HG03139 (cell line): ENCODE results near the gene SLC26A3.
"Not testable (repeated sequence)": the region's sequence is repeated elsewhere in the genome, so short reads cannot be mapped to it uniquely, and the experiment has no call there.

Experiments used
- ATAC-seq: cut with Tn5 transposase; IDR thresholded peaks from one replicate; pipeline ENCODE4 v1.9.1; 2021; ENCODE audit not compliant: unreplicated experiment

The SLC26A3 gene

DNA sequence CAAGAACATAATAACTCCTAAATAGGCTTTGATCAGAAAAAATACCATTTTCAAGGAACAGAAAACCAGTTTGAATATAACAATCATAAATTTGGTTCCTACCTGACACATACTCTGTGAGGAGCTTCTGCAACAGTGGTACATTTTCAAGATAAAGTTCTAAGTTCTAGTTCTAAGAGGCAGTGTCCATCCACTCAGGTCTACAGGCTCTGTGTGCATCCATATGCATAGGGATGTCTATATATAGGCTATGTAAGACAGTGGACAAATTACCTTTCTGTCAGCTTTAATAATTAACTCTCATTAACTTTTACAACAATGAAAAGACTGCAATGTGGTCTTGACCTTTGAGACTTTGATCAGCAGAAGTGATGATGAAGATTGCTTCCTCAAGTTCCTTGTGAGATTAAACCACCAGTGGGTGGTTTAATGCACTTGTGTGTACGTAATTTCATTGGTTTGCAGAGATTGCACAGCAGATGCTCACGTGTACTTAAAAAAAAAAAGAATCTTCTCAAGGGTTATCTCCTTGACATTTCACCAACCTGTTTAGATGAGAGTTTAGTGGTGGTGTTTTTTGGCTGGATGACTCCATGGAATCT, at the start of gene SLC26A3:
Gene SLC26A3, minus strand, starts transcription at position 215 of the 602 bp plus-strand sequence. CDS start 8,714 bp downstream, outside the sequence.
- ATAC-seq, result no peak

DNA sequence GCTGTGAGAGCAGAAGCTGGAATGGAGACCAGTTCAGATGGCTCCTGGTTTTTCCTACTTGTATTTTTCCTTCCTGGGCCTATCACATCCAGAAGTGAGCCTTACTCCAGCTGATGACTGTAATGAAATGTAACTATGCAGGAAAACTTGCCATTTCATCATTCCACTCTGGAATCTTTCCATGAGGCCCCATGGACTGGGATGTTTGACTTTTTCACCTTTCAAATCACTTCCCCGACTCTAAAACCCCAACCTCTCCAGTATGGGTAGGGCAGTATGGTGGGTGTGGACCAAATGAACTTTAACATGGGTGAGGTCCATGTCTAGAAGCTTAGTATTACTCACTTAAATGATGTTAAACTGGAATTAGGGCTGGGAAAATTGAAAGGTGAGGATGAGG, 47.6 kb upstream of the SLC26A3 start:
- no peak for ATAC-seq

GRCh38 chr7:107850216-107850615, 47.2 kb upstream of the SLC26A3 start:
- ATAC-seq, result no peak

DNA sequence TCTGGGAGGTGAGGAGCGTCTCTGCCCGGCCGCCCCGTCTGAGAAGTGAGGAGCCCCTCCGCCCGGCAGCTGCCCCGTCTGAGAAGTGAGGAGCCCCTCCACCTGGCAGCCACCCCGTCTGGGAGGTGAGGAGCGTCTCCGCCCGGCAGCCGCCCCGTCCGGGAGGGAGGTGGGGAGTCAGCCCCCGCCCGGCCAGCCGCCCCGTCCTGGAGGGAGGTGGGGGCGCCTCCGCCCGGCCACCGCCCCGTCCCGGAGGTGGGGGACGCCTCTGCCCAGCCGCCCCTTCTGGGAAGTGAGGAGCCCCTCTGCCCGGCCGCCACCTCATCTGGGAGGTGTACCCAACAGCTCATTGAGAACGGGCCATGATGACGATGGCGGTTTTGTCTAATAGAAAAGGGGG, 45.2 kb upstream of the SLC26A3 start:
- ATAC-seq, result not testable (repeated sequence)

DNA sequence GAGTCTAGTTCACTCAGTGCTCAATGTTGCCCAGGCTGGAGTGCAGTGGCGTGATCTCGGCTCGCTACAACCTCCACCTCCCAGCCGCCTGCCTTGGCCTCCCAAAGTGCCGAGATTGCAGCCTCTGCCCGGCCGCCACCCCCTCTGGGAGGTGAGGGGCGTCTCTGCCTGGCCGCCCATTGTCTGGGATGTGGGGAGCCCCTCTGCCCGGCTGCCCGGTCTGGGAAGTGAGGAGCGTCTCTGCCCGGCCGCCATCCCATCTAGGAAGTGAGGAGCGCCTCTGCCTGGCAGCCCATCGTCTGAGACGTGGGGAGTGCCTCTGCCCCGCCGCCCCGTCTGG, 44.8 kb upstream of the SLC26A3 start:
- ATAC-seq, result not testable (repeated sequence)

DNA sequence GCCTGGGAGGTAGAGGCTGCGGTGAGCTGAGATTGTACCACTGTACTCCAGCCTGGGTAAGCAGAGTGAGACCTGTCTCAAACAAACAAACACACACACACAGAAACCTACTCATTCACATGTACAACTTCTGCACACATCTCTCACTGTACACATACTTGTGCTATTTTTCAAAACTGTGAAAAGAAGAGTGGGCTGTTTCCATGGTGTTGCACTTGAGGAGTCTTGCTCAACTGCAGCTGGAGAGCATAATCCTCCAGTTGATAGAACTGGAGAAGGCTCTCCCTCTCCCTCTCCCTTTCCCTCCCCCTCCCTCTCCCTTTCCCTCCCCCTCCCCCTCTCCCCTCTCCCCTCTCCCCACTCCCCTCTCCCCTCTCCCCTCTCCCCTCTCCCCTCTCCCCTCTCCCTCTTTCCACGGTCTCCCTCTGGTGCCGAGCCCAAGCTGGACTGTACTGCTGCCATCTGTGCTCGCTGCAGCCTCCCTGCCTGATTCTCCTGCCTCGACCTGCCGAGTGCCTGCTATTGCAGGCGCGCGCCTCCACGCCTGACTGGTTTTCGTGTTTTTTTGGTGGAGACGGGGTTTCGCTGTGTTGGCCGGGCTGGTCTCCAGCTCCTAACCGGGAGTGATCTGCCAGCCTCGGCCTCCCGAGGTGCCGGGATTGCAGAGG, 44.3 kb upstream of the SLC26A3 start:
- no peak for ATAC-seq

- no peak for ATAC-seq
Measured at GRCh38 chr7:107846324-107846723, 43.3 kb upstream of the SLC26A3 start.

DNA sequence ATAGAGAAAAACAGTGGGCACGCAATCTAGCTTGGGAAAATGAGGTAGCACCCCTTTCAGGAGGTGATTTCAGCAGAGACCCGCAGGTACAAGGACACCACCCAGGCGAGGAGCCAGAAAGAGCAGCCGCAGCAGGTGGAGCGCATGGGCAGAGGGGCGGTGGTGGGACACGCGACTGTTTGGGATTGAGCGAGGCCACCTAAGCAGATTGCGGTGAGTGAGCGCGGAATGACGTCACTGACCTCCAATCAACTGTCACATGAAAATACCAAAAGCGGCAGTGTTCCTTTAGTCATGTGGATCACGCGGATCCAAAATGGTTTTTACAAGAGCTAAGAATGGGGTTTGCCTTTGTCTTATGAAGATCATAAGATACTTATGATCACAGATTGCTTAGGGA, 40.2 kb upstream of the SLC26A3 start:
- ATAC-seq, result no peak

DNA sequence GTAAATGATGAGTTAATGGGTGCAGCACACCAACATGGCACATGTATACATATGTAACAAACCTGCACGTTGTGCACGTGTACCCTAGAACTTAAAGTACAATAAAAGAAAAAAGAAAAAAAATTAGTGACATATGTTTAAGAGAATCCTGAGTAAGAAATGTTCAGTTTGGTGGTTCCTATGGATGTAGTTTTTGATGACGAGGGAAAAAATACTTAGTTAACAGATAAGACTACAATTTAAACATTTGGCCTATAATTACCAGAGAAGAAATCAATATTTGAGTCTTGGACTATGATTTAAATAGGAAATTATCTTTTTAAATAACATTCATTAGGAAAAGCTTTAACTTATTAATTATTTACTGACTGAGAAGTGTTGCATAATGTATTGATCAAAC, 39.2 kb upstream of the SLC26A3 start:
- ATAC-seq, result no peak

DNA sequence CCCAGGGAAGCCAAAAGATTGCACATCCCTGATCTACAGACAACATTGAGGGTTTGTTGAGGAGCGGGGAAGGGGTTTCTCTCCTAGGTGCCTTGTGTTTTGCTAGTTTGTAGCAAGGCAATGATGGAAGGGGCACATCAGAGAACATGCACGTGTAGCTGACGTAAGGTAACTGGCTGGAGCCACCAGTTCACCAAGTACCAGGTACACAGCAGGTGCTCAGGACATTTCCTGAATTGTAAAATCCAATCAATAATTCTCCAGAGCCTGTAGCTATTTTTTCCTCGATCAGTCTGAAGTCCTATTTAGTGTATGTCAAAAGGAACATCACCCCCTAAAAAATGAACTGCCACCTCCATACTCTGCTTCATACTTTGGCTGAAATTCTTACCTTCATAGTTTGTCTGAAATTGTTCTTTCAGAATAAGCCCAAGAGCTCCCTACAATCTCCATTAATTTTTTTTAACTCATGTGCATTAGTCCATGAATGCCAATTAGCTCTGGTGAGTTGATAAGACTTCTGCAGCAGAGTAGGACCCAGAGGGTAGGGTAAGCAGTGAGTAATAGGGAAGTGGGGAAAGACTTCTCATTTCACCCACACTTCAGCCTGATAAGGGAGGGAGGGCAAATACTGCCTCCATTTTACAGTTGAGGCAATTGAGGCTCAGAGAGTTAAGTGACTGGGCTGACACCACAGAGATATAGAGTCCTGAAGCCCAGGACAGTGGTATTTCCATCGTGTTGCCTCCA, 36.0 kb upstream of the SLC26A3 start:
- no peak for ATAC-seq

GRCh38 chr7:107838024-107838601, 35.1 kb upstream of the SLC26A3 start:
- ATAC-seq, result no peak

- ATAC-seq, result no peak
Measured at GRCh38 chr7:107837145-107837512, 34.1 kb upstream of the SLC26A3 start.

DNA sequence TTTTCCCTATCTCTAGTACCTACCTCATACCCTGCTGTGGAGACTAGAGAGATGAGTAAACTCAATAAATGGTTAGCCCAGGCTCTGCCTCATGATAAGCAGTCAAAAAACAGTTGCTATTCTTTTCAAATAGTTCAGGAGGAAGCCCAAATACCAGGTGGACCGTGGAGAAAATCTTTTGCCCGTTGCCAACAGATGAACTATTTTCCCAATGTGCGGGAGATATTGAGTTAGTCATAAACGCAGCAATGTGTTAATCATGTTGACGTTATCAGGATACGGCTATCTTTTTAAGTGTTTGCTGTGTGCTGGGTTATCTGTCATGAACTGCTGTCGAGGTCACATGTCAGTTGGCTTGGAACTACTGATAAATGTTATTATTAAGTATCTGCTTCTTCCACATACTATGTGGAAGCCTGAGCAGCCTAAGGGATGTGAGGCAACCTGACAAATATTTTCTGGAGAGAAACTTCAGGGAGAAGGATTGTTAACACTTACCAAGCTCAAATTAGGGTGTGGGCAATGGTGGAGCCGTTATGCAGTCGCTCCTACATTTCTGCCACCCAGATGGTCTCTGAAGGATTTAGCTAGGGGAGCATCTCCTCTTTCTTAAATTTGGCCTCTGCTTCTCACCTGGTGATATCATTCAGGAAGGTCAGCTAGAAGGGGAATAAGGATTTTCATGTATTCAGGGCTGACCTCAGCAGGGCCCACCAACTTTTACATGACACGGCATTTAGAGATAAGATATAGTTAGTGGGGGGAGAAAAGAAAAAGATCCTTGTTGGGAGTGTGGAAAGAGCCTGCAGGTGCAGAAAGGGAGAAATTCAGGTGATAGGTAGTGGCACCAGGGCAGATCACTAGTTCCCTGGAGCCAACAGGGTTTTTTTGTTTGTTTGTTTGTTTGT, 33.5 kb upstream of the SLC26A3 start:
- no peak for ATAC-seq

DNA sequence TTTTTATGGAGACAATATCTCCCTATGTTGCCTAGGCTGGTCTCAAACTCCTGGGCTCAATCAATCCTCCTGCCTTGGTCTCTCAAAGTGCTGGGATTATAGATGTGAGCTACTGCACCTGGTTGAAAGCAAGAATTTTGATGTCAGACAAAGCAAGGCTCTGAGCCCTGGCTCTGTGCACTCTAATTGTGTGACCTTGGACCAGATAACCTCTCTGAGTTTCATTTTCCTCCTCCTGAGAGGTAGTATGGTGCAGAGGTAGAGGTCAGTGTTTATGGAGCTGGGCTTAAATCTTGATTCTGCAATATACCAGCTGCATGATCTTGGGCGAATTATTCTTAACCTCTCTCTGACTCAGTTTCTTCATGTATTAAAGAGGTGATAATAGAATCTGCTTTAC, 31.4 kb upstream of the SLC26A3 start:
- no peak for ATAC-seq

- no peak for ATAC-seq
Measured at GRCh38 chr7:107833684-107834106, 30.7 kb upstream of the SLC26A3 start.

DNA sequence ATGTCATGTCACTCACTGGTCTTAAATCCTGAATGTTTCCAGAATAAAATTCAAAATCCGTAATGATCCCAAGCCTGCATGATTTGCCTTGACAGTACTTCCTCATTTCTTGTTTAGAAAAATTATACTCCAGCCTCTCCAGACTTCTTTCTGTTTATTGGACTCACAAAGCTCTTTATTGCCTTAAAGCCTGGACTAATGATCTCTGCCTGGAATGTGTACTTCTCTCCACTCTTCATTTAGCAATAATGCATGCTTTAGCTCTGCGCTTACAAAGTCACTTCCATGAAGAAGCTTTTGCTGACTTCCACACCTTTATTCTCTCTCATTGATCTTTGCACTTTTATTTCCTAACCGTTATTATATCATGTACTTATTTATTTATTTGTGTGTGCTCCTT, 27.4 kb upstream of the SLC26A3 start:
- no peak for ATAC-seq

- ATAC-seq, result no peak
Measured at GRCh38 chr7:107828540-107828939, 25.5 kb upstream of the SLC26A3 start.

GRCh38 chr7:107827501-107827900, 24.5 kb upstream of the SLC26A3 start:
- no peak for ATAC-seq

DNA sequence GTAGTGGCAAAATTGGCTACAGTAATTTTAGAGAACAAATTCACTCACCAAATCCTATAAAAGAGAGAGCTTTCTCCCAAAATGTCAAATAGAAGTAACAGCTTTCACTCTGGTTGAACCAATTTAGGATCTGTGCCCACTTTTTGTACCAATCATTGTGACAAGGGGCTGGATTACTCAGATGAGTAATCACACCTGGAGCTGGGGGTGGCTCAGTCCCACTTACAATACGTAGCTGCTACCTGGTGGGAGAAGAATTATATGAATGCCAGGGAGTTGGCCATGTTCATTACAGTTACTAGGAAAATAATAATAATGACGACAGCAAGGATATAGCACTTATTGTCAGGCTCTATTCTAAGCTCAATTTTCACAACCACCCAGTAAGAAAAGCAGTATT, 23.4 kb upstream of the SLC26A3 start:
- no peak for ATAC-seq

- no peak for ATAC-seq
Measured at GRCh38 chr7:107824858-107825257, 21.8 kb upstream of the SLC26A3 start.

GRCh38 chr7:107818622-107819021, 15.6 kb upstream of the SLC26A3 start:
- no peak for ATAC-seq
